ENCODE results near the gene RAB38. TPM values are rescaled to one million over a fixed set of nuclear protein-coding genes. Genes with fewer than 3 reads are reported as not detected.

RAB38 gene
- total and polyA plus RNA-seq, 5 donors from 2014 or later, result 0.36 to 2.6 (median 1.6) TPM

DNA sequence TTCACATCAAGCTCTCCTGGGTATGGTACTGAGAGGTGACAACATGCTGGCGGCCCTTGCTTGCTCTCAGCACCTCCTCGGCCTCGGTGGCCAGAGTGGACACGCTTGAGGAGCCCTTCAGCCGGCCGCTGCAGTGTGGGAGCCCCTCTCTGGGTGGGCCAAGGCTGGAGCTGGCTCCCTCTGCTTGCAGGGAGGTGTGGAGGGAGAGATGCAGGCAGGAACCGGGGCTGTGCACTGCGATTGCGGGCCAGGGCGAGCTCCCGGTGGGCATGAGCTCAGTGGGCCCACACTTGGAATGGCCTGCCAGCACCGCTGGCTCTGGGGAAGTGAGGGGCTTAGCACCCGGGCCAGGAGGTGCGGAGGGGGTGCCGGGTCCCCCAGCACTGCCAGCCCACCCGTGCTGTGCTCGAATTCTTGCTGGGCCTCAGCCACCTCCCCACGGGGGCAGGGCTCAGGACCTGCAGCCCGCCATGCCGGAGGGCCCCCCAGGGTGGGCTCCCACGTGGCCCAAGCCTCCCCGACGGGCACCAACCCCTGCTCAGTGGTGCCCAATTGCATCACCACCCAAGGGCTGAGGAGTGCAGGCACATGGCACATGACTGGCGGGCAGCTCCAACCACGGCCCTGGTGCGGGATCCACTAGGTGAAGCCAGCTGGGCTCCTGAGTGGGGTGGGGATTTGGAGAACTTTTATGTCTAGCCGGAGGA lies 106.2 kb downstream of the RAB38 start:
- DNase-seq (no peak), ATAC-seq (ENCODE audit: low read depth in 2 of 2) (no peak)
- no peak overlapping the region for H3K27ac Mint-ChIP-seq
- no peaks in the 10 kb centered on the region for H3K4me1 Mint-ChIP-seq
- H3K36me3 Mint-ChIP-seq, result no peaks in the 10 kb centered on the region
- peaks cover 0 to 5% (median 0%) of the 10 kb centered on the region in 7 donors for H3K9me3 Mint-ChIP-seq
- no peak overlapping the region for H3K4me3 Mint-ChIP-seq
- H3K9me3 ChIP-seq (ENCODE audit: control insufficient read depth in 2 of 2, low read length in 2 of 2), result no peaks in the 10 kb centered on the region
- H3K36me3 ChIP-seq (ENCODE audit: control insufficient read depth, insufficient read depth, low read length), result no peaks in the 10 kb centered on the region
- peaks cover 1% of the 10 kb centered on the region for H3K27me3 ChIP-seq (ENCODE audit: control insufficient read depth, insufficient read depth, low read length)
- H3K4me3 ChIP-seq (ENCODE audit: low read depth, low read length), result no peak overlapping the region
- H3K4me1 ChIP-seq (ENCODE audit: control insufficient read depth, insufficient read depth, low read length, poor library complexity, severe bottlenecking), result no peaks in the 10 kb centered on the region
- H3K27ac ChIP-seq (ENCODE audit: insufficient read depth, low read length, poor library complexity, severe bottlenecking), result no peak overlapping the region
- H3K27me3 Mint-ChIP-seq, result peaks cover 21% of the 10 kb centered on the region

DNA sequence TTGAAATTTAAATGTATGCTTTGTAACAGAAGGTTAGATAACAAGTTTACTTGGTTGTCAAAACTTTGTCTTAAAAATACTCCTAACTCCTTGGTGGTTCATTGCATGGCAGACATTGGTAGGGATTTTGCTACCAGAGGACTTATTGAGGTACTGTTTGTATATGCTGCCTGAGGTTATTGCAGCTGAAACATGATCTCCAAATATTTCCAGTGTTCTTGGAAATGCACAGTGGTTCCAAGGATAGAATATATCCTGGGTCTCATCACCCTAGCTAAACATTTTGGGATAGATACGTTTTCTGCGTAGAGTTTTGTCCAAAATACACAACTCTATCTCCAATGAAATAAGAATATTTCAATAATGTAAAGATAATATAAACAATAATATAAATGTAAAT lies 109.2 kb downstream of the RAB38 start:
- no peak for DNase-seq
- no peak overlapping the region for H3K4me3 ChIP-seq (ENCODE audit: low read depth, low read length)
- ATAC-seq (ENCODE audit: low read depth in 2 of 2), result no peak
- no peaks in the 10 kb centered on the region for H3K4me1 ChIP-seq (ENCODE audit: control insufficient read depth, insufficient read depth, low read length, poor library complexity, severe bottlenecking)
- H3K27ac ChIP-seq (ENCODE audit: insufficient read depth, low read length, poor library complexity, severe bottlenecking), result no peak overlapping the region
- H3K4me3 Mint-ChIP-seq, result no peak overlapping the region
- no peaks in the 10 kb centered on the region for H3K27me3 ChIP-seq (ENCODE audit: control insufficient read depth, insufficient read depth, low read length)
- peaks cover 14% of the 10 kb centered on the region for H3K27me3 Mint-ChIP-seq
- no peaks in the 10 kb centered on the region for H3K4me1 Mint-ChIP-seq
- H3K36me3 Mint-ChIP-seq, result no peaks in the 10 kb centered on the region
- no peaks in the 10 kb centered on the region for H3K36me3 ChIP-seq (ENCODE audit: control insufficient read depth, insufficient read depth, low read length)
- no peak overlapping the region for H3K27ac Mint-ChIP-seq
- H3K9me3 Mint-ChIP-seq, result peaks cover 0 to 5% (median 0%) of the 10 kb centered on the region in 7 donors
- no peaks in the 10 kb centered on the region for H3K9me3 ChIP-seq (ENCODE audit: control insufficient read depth in 2 of 2, low read length in 2 of 2)

DNA sequence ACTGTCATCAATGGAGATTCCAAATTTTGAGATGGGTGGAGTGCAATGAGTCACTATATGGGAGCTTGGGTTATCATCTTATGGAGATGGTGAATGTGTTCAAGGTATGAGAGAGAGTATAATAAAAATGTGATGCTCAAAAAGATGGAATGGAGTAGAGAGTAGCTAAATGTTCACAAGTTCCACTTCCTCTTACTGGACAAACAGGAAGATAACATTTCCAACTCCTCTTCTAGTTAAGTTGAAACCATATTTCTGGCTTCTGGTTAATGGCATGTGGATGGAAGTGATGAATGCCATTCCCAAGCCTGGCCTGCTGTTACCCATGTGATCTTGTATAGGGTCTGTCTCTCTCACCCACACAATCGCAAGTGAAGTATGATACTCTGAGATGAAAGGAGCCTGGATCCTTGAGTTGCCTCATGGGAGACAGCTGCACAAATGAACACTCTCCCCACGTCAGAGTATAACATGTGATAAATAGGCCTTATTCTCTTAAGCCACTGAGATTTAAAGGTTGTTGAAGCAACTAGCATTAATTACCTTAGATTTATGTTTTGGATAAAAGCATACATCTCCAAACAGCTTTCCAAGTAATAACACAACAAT lies 111.0 kb downstream of the RAB38 start:
- no peak overlapping the region for H3K27ac Mint-ChIP-seq
- Histone ChIP-seq H3K27ac (ENCODE audit: insufficient read depth, low read length, poor library complexity, severe bottlenecking) (no peak overlapping the region), H3K4me3 (ENCODE audit: low read depth, low read length) (no peak overlapping the region), H3K4me1 (ENCODE audit: control insufficient read depth, insufficient read depth, low read length, poor library complexity, severe bottlenecking) (no peaks in the 10 kb centered on the region), H3K36me3 (ENCODE audit: control insufficient read depth, insufficient read depth, low read length) (no peaks in the 10 kb centered on the region), H3K27me3 (ENCODE audit: control insufficient read depth, insufficient read depth, low read length) (no peaks in the 10 kb centered on the region), H3K9me3 (ENCODE audit: control insufficient read depth in 2 of 2, low read length in 2 of 2) (no peaks in the 10 kb centered on the region)
- ATAC-seq (ENCODE audit: low read depth in 2 of 2), result no peak
- H3K9me3 Mint-ChIP-seq, result peaks cover 0 to 5% (median 0%) of the 10 kb centered on the region in 7 donors
- H3K36me3 Mint-ChIP-seq, result no peaks in the 10 kb centered on the region
- H3K4me1 Mint-ChIP-seq, result no peaks in the 10 kb centered on the region
- peaks cover 13% of the 10 kb centered on the region for H3K27me3 Mint-ChIP-seq
- no peak for DNase-seq
- no peak overlapping the region for H3K4me3 Mint-ChIP-seq

Other genes with a start within 250 kb of the RAB38 start
- gene CTSC, start 162.3 kb upstream of the RAB38 start, total RNA-seq, result 88.8 TPM
- 100 to 1,000 TPM; 163 to 306 (median 236) TPM for gene CTSC, start 162.3 kb upstream of the RAB38 start, polyA plus RNA-seq